ENCODE data around the gene ATG101. TPM values are rescaled to one million over a fixed set of nuclear protein-coding genes. Genes with fewer than 3 reads are reported as not detected.
A peak's percentile ranks its signal among the peaks of the same experiment; 100 is the strongest.

ATG101 gene
- total and polyA plus RNA-seq, 2 of the 13 experiments (the other 11 are each of a cell fraction or from before 2014, with no cell fraction given): 58.2 to 67.7 TPM

DNA sequence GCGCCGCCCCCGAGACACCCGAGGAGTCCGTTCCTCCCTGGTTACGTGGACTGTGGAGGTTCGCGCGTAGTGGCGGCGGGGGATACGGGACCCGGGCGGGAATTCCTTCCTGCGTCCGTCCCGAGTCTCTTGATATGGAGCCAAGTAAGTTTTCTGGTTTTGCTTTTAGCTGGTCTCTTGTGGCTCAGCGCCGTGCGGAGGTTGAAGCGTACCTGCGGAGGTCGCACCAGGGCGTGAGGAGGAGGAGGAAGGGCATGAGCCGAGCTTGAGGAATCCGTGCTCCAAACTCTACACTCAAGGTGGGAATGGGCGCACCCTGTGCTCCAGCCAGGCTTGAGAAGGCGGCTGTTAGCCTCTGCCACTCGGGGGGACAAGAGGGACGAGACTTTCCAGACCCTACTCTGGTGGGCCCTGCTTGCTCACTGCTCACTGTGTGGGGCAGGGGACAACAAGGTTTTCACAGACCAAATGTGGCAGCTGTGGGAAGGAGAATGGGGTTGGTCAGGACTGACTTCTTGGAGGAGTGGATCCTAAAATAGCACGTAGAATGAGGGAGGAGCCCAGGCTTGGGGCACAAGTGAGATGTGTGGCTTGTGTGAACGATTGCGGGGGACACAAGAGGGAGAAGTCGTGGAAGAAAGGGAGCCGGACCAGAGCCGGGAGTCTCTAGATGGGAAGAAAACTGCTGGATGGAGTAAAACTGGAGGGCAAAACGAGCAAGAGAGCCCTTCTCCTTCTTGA lies 577 bp downstream of the ATG101 start (continued):
- TF ChIP-seq ZSCAN12 (CRISPR knock-in tag; IDR thresholded peaks at IDR 0.05) (no peak), GATAD2A (CRISPR knock-in tag; IDR thresholded peaks at IDR 0.05) (no peak), ZNF354B (CRISPR knock-in tag; IDR thresholded peaks at IDR 0.05) (no peak), RBFOX2 (IDR thresholded peaks at IDR 0.05; ENCODE audit: low read depth, low read length) (peak; percentile 45; the same call in 1 of the 2 replicates), NFYB (CRISPR knock-in tag; IDR thresholded peaks at IDR 0.05) (no peak), NR1H2 (CRISPR knock-in tag; IDR thresholded peaks at IDR 0.05; ENCODE audit: borderline replicate concordance, low read depth) (no peak), ZNF143 (CRISPR knock-in tag; IDR thresholded peaks at IDR 0.05) (no peak), BRF2 (CRISPR knock-in tag; IDR thresholded peaks at IDR 0.05) (no peak), CEBPG (CRISPR knock-in tag; IDR thresholded peaks at IDR 0.05) (no peak), MZF1 (CRISPR knock-in tag; IDR thresholded peaks at IDR 0.05; ENCODE audit: borderline replicate concordance) (0 out of 2 replicates have a peak, but pooled peaks have one; percentile 8), ZNF615 (CRISPR knock-in tag; IDR thresholded peaks at IDR 0.05; ENCODE audit: borderline replicate concordance) (no peak), IRF9 (CRISPR knock-in tag; IDR thresholded peaks at IDR 0.05; ENCODE audit: borderline replicate concordance) (no peak), ZNF713 (CRISPR knock-in tag; IDR thresholded peaks at IDR 0.05) (no peak), ZNF160 (CRISPR knock-in tag; IDR thresholded peaks at IDR 0.05) (no peak), HNRNPLL (IDR thresholded peaks at IDR 0.05; ENCODE audit: low read depth, low read length, poor library complexity, severe bottlenecking) (peak; percentile 62), ZBTB7A (CRISPR knock-in tag; IDR thresholded peaks at IDR 0.05) (no peak; the same call in 1 of the 2 replicates), ZSCAN30 (CRISPR knock-in tag; IDR thresholded peaks at IDR 0.05) (no peak), NR2F1 (CRISPR knock-in tag; IDR thresholded peaks at IDR 0.05) (no peak), ZNF501 (CRISPR knock-in tag; IDR thresholded peaks at IDR 0.05) (no peak), RXRA (CRISPR knock-in tag; IDR thresholded peaks at IDR 0.05) (no peak), ZFY (CRISPR knock-in tag; IDR thresholded peaks at IDR 0.05) (peak; percentile 8; the same call in 1 of the 2 replicates), MED1 (CRISPR knock-in tag; IDR thresholded peaks at IDR 0.05) (no peak), ZNF510 (CRISPR knock-in tag; IDR thresholded peaks at IDR 0.05; ENCODE audit: low read depth) (no peak)
- TF ChIP-seq, protein P1, sequence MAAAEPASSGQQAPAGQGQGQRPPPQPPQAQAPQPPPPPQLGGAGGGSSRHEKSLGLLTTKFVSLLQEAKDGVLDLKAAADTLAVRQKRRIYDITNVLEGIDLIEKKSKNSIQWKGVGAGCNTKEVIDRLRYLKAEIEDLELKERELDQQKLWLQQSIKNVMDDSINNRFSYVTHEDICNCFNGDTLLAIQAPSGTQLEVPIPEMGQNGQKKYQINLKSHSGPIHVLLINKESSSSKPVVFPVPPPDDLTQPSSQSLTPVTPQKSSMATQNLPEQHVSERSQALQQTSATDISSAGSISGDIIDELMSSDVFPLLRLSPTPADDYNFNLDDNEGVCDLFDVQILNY (CRISPR knock-in tag; conservative IDR thresholded peaks at IDR 0.05): no peak
- TF ChIP-seq, protein P2, sequence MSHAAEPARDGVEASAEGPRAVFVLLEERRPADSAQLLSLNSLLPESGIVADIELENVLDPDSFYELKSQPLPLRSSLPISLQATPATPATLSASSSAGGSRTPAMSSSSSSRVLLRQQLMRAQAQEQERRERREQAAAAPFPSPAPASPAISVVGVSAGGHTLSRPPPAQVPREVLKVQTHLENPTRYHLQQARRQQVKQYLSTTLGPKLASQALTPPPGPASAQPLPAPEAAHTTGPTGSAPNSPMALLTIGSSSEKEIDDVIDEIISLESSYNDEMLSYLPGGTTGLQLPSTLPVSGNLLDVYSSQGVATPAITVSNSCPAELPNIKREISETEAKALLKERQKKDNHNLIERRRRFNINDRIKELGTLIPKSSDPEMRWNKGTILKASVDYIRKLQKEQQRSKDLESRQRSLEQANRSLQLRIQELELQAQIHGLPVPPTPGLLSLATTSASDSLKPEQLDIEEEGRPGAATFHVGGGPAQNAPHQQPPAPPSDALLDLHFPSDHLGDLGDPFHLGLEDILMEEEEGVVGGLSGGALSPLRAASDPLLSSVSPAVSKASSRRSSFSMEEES (CRISPR knock-in tag; IDR thresholded peaks at IDR 0.05): no peak
- TF ChIP-seq, protein P3, sequence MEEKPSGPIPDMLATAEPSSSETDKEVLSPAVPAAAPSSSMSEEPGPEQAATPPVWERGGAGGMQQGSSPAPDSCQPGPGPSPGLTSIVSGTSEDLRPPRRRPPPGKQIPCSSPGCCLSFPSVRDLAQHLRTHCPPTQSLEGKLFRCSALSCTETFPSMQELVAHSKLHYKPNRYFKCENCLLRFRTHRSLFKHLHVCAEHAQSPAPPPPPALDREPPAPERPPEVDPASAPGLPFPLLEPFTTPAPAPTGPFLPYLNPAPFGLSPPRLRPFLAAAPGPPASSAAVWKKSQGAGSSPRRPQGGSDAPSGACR (CRISPR knock-in tag; IDR thresholded peaks at IDR 0.05): no peak

All from HepG2 (cell line).